ENCODE data around the gene NOL11. TPM values are rescaled to one million over a fixed set of nuclear protein-coding genes. Genes with fewer than 3 reads are reported as not detected.

Gene NOL11
- total and polyA plus RNA-seq, 2 of the 4 experiments (the other 2 are of a cell fraction) = 26.2 to 58.3 TPM

GRCh38 chr17:67773246-67773645, 55.5 kb downstream of the NOL11 start:
- no peak overlapping the region for H2BK120ac ChIP-seq (ENCODE audit: low read depth, low read length)
- H3K79me1 ChIP-seq (ENCODE audit: low read depth in 1 of 2, low read length in 2 of 2) = no peaks in the 10 kb centered on the region
- H2AFZ ChIP-seq (replicated peaks; ENCODE audit: low read length, poor library complexity) = no peak overlapping the region
- H3K36me3 ChIP-seq (ENCODE audit: control insufficient read depth, insufficient read depth, low read length) = no peaks in the 10 kb centered on the region
- H3K4me2 ChIP-seq (ENCODE audit: low read depth, low read length) = no peak overlapping the region
- no peaks in the 10 kb centered on the region for H3K9me3 ChIP-seq (ENCODE audit: control insufficient read depth, insufficient read depth, low read length)
- no peaks in the 10 kb centered on the region for H3K4me1 ChIP-seq (ENCODE audit: control insufficient read depth, insufficient read depth, low read length)
- CTCF ChIA-PET = no interaction called here
- peak; percentile 15 for DNase-seq
- intact Hi-C loops (cut with micrococcal nuclease) = no loop called here
- H3K9ac ChIP-seq (ENCODE audit: low read depth, low read length) = no peak overlapping the region
- H2BK15ac ChIP-seq (ENCODE audit: low read depth, low read length) = no peak overlapping the region
- no peak for TF ChIP-seq SMC3 (IDR thresholded peaks at IDR 0.05; ENCODE audit: low read depth, low read length)
- no peak for TF ChIP-seq FOS (IDR thresholded peaks at IDR 0.05; ENCODE audit: low read depth, low read length)
- TF ChIP-seq CTCF (conservative IDR thresholded peaks at IDR 0.05; ENCODE audit: low read depth, low read length) = no peak
- TF ChIP-seq RAD21 (IDR thresholded peaks at IDR 0.05; ENCODE audit: low read length) = no peak
- no peak for TF ChIP-seq MAFK (IDR thresholded peaks at IDR 0.05; ENCODE audit: low read depth, low read length)
- no peak for TF ChIP-seq CHD1 (IDR thresholded peaks at IDR 0.05; ENCODE audit: low read depth, low read length)
- TF ChIP-seq RCOR1 (IDR thresholded peaks at IDR 0.05; ENCODE audit: insufficient replicate concordance, low read length) = no peak
- TF ChIP-seq CEBPB (IDR thresholded peaks at IDR 0.05; ENCODE audit: low read depth, low read length) = no peak
- no peak for TF ChIP-seq NFE2L2 (IDR thresholded peaks at IDR 0.05; ENCODE audit: low read depth, low read length)
- no peak for TF ChIP-seq MXI1 (IDR thresholded peaks at IDR 0.05; ENCODE audit: borderline replicate concordance, low read depth, low read length)
- WGBS, 2 experiments (ENCODE audit: extremely low coverage in 2 of 2, insufficient read length in 1 of 2) = no CpG with 5 or more reads among the region's 7 CpGs
- dilution Hi-C loops (cut with HindIII; ENCODE audit: low sequenced_read_pairs, unreplicated experiment) = no loop called here
- H3K4ac ChIP-seq (ENCODE audit: low read depth, low read length) = no peak overlapping the region
- BruUV-seq (replicated peaks) = no TSS peak
- no peak overlapping the region for H4K91ac ChIP-seq (ENCODE audit: insufficient read depth, low read depth, low read length)
- no peak overlapping the region for H3K56ac ChIP-seq (ENCODE audit: extremely low read depth, insufficient read depth, low read length)
- no peaks in the 10 kb centered on the region for H3K9me1 ChIP-seq (ENCODE audit: insufficient read depth, low read length)
- no peak overlapping the region for H3K4me3 ChIP-seq (ENCODE audit: insufficient read depth, low read depth, low read length)
- POLR2A ChIA-PET (ENCODE audit: unreplicated experiment) = no interaction called here
- no peak overlapping the region for H2BK5ac ChIP-seq (ENCODE audit: low read depth, low read length, poor library complexity, severe bottlenecking)
- H3K27ac ChIP-seq (ENCODE audit: insufficient read depth, low read length) = no peak overlapping the region
- no peak overlapping the region for H4K8ac ChIP-seq (ENCODE audit: low read depth in 2 of 2, low read length in 2 of 2)
- no peak overlapping the region for H3K18ac ChIP-seq (ENCODE audit: low read depth, low read length)
- no peak for ATAC-seq (ENCODE audit: low read depth)
- no peak overlapping the region for H2BK20ac ChIP-seq (ENCODE audit: low read depth, low read length)
- H2AK9ac ChIP-seq (replicated peaks; ENCODE audit: low read depth, low read length, poor library complexity) = no peak overlapping the region
- H3K23ac ChIP-seq (ENCODE audit: low read depth, low read length) = no peak overlapping the region
- no peaks in the 10 kb centered on the region for H3K27me3 ChIP-seq (ENCODE audit: control insufficient read depth, insufficient read depth, low read length)
- in situ Hi-C loops (cut with MboI; ENCODE audit: low sequenced_read_pairs) = no loop called here
- H3K14ac ChIP-seq (replicated peaks; ENCODE audit: low read depth, low read length) = no peak overlapping the region
- no peaks in the 10 kb centered on the region for H4K20me1 ChIP-seq (ENCODE audit: insufficient read depth, low read length)
- H2AK5ac ChIP-seq (ENCODE audit: low read depth, low read length) = no peak overlapping the region; the same call in 1 of the 2 replicates
- no peak overlapping the region for H4K5ac ChIP-seq (ENCODE audit: low read depth, low read length)
